Umbilical cord (tissue), 2 donors: ENCODE measurements around the gene MUC6. TPM values are rescaled to one million over a fixed set of nuclear protein-coding genes. Genes with fewer than 3 reads are reported as not detected.
"Not testable (repeated sequence)": the region's sequence is repeated elsewhere in the genome, so short reads cannot be mapped to it uniquely, and the experiment has no call there.

ENCODE experiments used
- DNase-seq: peaks from one replicate; pipeline ENCODE4 v3.0.0-alpha.2; 2015; ENCODE audit warnings: low spot score
- total RNA-seq: library from RNA; depleted of rRNA; stranded (reverse); fragments of >200 nt; gene quantifications from one replicate; pipeline ENCODE4 v1.2.3, GENCODE V29; 2014; ENCODE audit warnings: low replicate concordance; ENCODE audit not compliant: insufficient read depth

MUC6 gene
- total RNA-seq, 1 donor from 2014 or later: 0.24 TPM

DNA sequence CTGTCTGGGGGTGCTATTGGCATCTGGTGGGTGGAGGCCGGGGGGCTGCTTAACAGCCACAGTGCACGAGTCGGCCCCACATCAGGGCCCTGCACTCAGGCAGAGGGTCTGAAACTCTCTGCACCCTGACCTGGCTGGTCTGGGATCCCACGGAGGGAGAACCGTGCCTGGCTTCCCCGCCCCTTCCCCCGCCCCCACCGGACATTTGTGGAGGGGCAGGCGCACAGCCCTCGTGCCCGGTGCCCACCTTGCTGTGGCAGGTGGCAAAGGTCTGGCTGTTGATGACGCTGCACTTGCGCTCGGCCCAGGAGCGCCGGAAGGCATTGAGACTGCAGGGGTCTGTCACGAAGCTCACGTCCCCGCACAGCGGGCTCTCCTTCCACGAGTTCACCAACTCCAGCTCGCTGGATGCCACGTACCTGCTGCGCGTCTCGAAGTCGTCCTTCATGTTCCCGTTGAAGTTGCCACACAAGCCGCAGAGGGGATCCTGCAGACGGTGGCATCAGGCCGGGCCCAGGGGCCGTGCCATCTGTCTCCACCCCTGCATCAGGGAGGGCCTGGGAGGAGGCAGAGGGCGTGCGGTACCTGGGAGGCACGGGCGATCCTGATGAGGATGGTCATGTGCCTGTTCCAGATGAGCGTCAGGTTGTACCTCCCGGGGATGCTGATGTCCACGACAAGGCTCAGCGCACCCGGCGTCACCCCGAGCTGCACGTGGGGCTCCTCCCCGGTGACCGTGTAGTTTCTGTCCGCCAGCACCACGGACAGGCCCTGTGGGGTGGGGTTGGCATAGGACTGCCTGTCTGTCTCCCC, 11.7 kb downstream of the MUC6 start:
- DNase-seq: no peak

DNA sequence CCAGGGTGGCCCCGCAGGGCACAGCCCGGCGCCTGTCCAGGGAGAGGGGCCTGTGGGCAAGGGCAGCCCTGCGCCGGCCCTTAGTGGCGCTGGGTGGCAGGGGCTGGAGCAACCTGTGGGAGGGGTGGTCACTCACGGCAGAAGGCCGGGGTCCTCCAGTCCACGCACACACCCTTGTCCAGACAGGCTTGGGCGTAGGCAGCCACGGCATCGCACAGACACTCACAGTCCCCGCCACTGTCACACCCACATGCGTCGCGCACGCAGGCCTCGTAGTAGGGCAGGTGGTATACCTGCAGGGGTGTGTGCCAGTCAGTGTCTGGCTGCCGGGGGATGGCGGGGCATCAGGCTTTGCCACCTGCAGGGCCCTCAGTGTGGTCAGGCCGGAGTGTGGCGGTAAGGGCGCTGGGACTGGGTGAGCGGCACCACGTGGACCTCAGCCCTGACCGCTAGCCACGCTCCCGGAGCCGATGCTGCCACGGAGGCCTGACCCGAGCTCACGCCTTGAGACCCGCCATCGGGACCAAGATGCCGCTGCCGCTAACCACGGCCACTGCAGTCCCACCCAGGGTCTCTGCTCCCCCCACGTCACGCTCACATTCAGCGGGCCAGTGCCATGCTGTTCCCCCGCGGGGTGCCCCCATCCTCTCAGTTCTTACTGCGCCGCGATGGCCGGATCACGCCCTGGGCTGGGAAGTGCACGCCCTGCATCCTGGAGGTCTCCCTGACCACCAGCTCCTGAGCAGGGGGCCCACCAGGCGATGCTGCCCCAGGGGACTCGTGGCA, 12.5 kb downstream of the MUC6 start:
- no peak for DNase-seq

DNA sequence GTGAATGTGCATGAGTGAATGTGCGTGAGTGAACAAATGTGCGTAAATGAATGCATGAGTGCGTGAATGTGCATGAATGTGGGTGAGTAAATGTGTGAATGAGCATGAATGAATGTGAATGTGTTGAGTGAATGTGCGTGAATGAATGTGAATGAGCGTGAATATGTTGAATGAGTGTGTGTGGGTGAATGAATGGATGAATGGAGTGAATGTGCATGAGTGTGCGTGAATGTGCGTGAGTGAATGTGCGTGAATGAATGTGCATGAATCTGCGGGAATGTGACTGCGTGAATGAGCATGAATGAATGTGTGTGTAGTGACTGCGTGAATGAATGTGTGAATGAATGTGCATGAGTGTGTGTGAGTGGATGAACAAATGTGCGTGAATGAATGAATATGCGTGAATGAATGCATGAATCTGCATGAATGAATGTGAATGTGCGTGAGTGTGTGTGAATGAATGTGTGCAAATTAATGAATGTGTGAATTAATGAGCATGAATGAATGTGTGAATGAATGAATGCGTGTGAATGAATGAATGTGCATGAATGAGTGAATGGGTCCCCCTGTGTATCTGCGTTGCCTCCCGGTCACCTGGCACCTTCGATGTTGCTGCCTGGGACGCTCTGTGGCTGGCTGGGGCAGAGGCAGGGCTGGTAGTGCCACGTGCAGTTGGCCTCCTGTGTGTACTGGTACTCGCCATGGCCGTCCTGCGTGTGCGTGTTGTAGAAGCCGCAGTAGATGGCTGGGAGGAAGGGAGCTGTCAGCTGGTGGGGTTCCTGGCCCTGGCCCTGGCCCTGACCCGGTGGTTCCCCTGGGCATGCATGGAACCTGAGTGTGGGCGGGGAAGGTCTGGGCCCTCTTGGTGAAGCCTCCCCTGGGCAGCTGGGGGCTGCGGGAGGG, 13.4 kb downstream of the MUC6 start:
- DNase-seq: no peak

- DNase-seq: no peak
Observed at GRCh38 chr11:1022411-1022810, 14.1 kb downstream of the MUC6 start.

- no peak for DNase-seq
Observed at GRCh38 chr11:1020211-1020905, 16.2 kb downstream of the MUC6 start.

- DNase-seq: no peak
Observed at GRCh38 chr11:1019321-1019910, 17.1 kb downstream of the MUC6 start.

- no peak for DNase-seq
Observed at GRCh38 chr11:1018091-1018490, 18.4 kb downstream of the MUC6 start.

GRCh38 chr11:1017269-1018005, 19.1 kb downstream of the MUC6 start:
- no peak for DNase-seq

DNA sequence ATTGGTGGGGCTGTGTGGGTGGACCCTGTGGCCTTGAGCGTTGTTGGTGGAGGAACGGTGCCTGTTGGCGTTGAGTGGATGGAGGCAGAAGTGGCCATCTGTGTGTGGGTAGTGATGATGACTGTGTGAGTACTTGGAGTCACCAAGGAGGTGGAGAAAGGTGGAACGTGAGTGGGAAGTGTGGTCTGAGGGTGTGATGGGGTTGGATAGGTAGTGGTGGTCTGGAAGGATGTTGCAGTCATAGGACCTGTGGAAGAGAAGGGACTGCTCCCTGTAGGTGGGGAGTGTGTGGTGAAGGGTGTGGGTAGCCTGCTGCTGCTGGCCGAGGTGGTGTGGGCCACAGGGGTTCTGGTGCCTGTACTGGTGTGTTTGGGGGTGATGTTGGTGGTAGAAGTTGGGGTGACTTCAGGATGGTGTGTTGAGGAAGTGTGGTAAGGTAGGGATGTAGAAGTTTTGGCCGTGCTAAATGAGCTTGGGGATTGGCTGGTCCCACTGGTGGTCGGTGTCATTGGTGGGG, 19.9 kb downstream of the MUC6 start:
- DNase-seq: not testable (repeated sequence)

GRCh38 chr11:1015826-1016545, 20.5 kb downstream of the MUC6 start:
- DNase-seq: no peak

DNA sequence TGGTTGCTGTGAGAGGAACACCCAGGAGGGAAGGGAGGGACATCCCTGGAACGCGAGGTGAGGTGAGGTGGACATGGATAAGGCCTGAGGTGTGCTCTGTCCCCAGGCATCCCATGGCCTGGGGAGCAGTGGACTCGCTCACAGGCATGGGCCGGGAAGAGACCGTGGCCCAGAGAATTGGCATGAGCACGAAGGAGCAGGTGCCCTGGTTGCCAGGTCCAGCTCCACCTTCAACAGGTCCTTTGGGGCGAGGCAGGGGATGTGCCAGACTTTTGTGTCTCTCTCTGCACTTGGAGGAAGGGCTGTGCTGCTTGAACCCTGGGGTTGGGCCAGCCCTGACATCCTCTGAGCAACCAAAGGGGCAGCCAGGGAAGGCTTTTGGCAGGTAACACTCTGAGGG, 21.5 kb downstream of the MUC6 start:
- no peak for DNase-seq

DNA sequence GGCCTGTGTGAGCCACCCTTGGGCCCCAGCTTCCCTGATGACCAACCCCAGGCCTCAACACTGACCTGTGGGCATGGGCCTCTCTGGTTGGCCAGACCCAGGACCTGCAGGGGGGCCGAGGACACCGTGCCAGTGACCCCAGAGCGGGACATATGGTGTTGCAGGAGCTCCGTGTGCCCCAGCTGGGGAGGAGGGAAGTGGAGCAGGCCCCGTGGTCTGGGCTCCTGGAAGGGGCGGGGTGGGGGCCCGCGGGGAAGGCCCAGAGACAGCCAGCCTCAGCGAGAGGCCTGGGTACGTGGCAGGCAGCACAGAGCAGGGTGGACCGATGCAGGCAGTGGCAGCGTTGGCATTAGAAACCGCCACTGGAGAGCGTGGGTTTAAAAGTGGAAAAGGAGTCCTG, 22.2 kb downstream of the MUC6 start:
- DNase-seq: no peak

GRCh38 chr11:1013631-1013935, 22.9 kb downstream of the MUC6 start:
- no peak for DNase-seq

GRCh38 chr11:1012740-1013630, 23.5 kb downstream of the MUC6 start:
- no peak for DNase-seq

GRCh38 chr11:1012291-1012690, 24.2 kb downstream of the MUC6 start:
- DNase-seq: no peak

GRCh38 chr11:1011320-1011698, 25.2 kb downstream of the MUC6 start:
- DNase-seq: no peak

GRCh38 chr11:1010551-1011319, 25.8 kb downstream of the MUC6 start:
- DNase-seq: no peak

DNA sequence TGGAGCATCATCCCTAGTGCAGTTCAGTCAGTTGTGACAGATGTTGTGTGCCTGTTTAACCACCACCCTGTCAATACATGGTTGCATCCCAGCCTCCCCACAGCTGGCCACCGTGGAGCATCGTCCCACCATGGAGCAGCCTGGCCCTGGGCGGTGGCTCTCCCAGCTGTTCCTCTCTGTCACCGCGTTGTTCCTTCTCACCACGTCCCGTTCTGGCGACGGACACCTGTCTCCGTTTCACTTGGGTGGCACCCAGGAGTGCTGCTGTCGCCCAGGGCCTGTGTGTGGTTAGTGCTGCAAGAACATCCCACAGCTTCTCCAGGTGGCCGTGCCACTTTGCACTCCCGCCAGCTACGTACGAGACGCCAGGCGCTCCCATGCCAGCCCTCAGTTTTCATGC, 26.5 kb downstream of the MUC6 start:
- no peak for DNase-seq
